Ishikawa (cell line): ENCODE measurements around the gene SPSB4.

Experiments used
- EP300 ChIP-seq: IDR thresholded peaks from 2 replicates; pipeline ENCODE4 v1.6.1; 2012; ENCODE audit warnings: borderline replicate concordance
- FOXM1 ChIP-seq: IDR thresholded peaks from 2 replicates; pipeline ENCODE4 v1.6.1; 2012; ENCODE audit warnings: low read depth, borderline replicate concordance
- RAD21 ChIP-seq: IDR thresholded peaks from 2 replicates; pipeline ENCODE4 v1.6.1; 2012; ENCODE audit warnings: low read depth
- TAF1 ChIP-seq: IDR thresholded peaks from 2 replicates; pipeline ENCODE4 v1.6.1; 2012; ENCODE audit warnings: low read depth, mild to moderate bottlenecking

DNA sequence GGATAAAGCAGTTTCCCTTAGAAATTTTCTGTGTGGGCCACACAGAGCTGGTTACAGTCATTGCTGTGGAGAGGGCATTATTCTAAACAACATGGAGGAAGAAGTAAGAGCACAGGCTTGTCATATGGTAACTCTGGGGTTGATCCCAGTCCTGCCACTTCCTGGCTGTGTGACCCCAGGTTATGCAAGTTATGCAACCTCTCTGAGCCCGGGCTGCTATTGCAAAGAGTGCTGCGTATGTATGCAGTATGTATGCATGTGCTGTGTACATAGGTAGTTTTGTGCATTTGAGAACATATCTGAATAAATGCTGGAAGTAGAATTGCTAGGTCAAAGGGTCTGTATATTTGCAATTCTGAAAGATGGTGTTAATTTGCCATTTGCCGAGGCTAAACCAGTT lies 9.2 kb downstream of the SPSB4 start:
- no peak for TF ChIP-seq TAF1
- TF ChIP-seq EP300, result no peak
- no peak for TF ChIP-seq RAD21
- TF ChIP-seq FOXM1, result no peak
